GM23248 (cell line): Measurements from ENCODE around the gene PDE4B. TPM values are rescaled to one million over a fixed set of nuclear protein-coding genes. Genes with fewer than 3 reads are reported as not detected.
A peak's percentile ranks its signal among the peaks of the same experiment; 100 is the strongest.

Source experiments
- DNase-seq: peaks from one replicate; pipeline ENCODE4 v3.0.0-alpha.2; 2015
- H2AFZ ChIP-seq: fragments of 200-600 bp; sonication (generic); 2 replicates; pipeline ENCODE4 v1.6.1; 2016; ENCODE audit warnings: antibody characterized with exemption
- H3F3A ChIP-seq: fragments of 200-600 bp; sonication (generic); 2 replicates; pipeline ENCODE4 v1.6.1; 2016; ENCODE audit warnings: mild to moderate bottlenecking, antibody characterized with exemption, mixed run types; ENCODE audit not compliant: insufficient read depth
- H3K27ac ChIP-seq: fragments of 200-600 bp; sonication (generic); 2 replicates; pipeline ENCODE4 v1.5.1; 2016; ENCODE audit warnings: mild to moderate bottlenecking
- H3K27me3 ChIP-seq: fragments of 200-600 bp; sonication (generic); replicated peaks from 2 replicates; pipeline ENCODE4 v1.6.1; 2016; ENCODE audit warnings: mild to moderate bottlenecking; ENCODE audit not compliant: insufficient read depth
- H3K36me3 ChIP-seq: fragments of 200-600 bp; sonication (generic); 2 replicates; pipeline ENCODE4 v1.6.1; 2016; ENCODE audit warnings: low read depth, mild to moderate bottlenecking
- H3K4me1 ChIP-seq: fragments of 200-600 bp; sonication (generic); 2 replicates; pipeline ENCODE4 v1.6.1; 2016; ENCODE audit warnings: mild to moderate bottlenecking; ENCODE audit not compliant: insufficient read depth
- H3K4me2 ChIP-seq: fragments of 200-600 bp; sonication (generic); one replicate; pipeline ENCODE4 v1.6.1; 2016; ENCODE audit warnings: mild to moderate bottlenecking; ENCODE audit not compliant: unreplicated experiment
- H3K4me3 ChIP-seq: fragments of 200-600 bp; sonication (generic); 2 replicates; pipeline ENCODE4 v1.5.1; 2016; ENCODE audit warnings: mild to moderate bottlenecking
- H3K79me2 ChIP-seq: fragments of 200-600 bp; sonication (generic); 2 replicates; pipeline ENCODE4 v1.6.1; 2016; ENCODE audit warnings: mild to moderate bottlenecking; ENCODE audit not compliant: insufficient read depth
- H3K9ac ChIP-seq: fragments of 200-600 bp; sonication (generic); 2 replicates; pipeline ENCODE4 v1.6.1; 2016; ENCODE audit warnings: mild to moderate bottlenecking
- H3K9me2 ChIP-seq: fragments of 200-600 bp; sonication (generic); 2 replicates; pipeline ENCODE4 v1.6.1; 2016; ENCODE audit warnings: mixed run types, mild to moderate bottlenecking, moderate library complexity; ENCODE audit not compliant: insufficient read depth
- H3K9me3 ChIP-seq: fragments of 200-600 bp; sonication (generic); one replicate; pipeline ENCODE4 v1.6.1; 2017; ENCODE audit warnings: low read depth
- H4K20me1 ChIP-seq: fragments of 200-600 bp; sonication (generic); 2 replicates; pipeline ENCODE4 v1.6.0; 2016; ENCODE audit not compliant: insufficient read depth
- EZH2 ChIP-seq: fragments of 200-600 bp; sonication (generic); IDR thresholded peaks from 2 replicates; pipeline ENCODE4 v1.6.1; 2018; ENCODE audit warnings: antibody characterized with exemption, mild to moderate bottlenecking; ENCODE audit not compliant: insufficient read depth, poor library complexity, severe bottlenecking
- EZH2phosphoT487 ChIP-seq: fragments of 200-600 bp; sonication (generic); IDR thresholded peaks from 2 replicates; pipeline ENCODE4 v1.6.1; 2018; ENCODE audit warnings: antibody characterized with exemption, moderate library complexity, mild to moderate bottlenecking, low read depth; ENCODE audit not compliant: insufficient read depth
- WGBS, 2 experiments: methylation state at CpG; one replicate each; pipeline ENCODE4 v1.1.6; 2015 to 2017; ENCODE audit warnings: low lambda C conversion rate in 2 of 2, low coverage in 1 of 2; ENCODE audit errors: missing lambda C conversion rate in 2 of 2; 5-methylcytosine and 5-hydroxymethylcytosine counted together
- in situ Hi-C: fragments of 300-500 bp; cut with MboI; formaldehyde crosslinking; loops from 2 replicates; pipeline ENCODE4 v1.15.0; 2020
- polyA plus RNA-seq: library from polyadenylated mRNA; unstranded; fragments of >200 nt; fragmentation: Nextera tagmentation; extraction: Ambion mirVana; gene quantifications from 2 replicates; pipeline ENCODE4 v1.2.1, GENCODE V29; 2016
- total RNA-seq: library from RNA; depleted of rRNA; stranded (reverse); fragments of >200 nt; shearing (Covaris generic); gene quantifications from 2 replicates; pipeline ENCODE4 v1.2.3, GENCODE V29; 2014

PDE4B gene
- total and polyA plus RNA-seq, 2 experiments from 2014 or later: 19.9 to 36.2 TPM

DNA sequence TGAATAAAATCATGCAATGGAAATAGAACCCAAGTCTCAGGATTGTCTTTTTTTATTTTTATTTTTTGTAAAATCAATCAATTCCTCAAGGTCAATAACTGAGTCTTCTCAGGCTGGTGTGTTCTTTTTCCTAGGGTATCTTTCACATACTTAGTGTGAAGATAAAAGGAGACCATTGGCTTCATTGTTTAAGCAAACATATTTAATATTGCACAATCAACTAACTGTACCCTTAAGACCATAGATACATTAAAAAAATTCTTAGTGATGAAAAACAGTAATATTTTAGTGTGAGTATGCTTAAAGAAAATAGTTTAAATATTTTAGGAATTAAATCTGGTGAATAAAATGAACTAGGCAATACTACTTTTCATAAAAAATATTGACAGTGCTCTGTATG lies 31.4 kb downstream of the PDE4B start:
- DNase-seq: no peak
- TF ChIP-seq EZH2: no peak
- no peak for TF ChIP-seq EZH2phosphoT487
- no peak overlapping the region for H2AFZ ChIP-seq
- no peak overlapping the region for H3K9ac ChIP-seq
- no peaks in the 10 kb centered on the region for H4K20me1 ChIP-seq
- no peak overlapping the region for H3K27ac ChIP-seq
- peaks cover 49% of the 10 kb centered on the region for H3F3A ChIP-seq
- H3K4me3 ChIP-seq: no peak overlapping the region
- H3K9me3 ChIP-seq: no peaks in the 10 kb centered on the region
- no peaks in the 10 kb centered on the region for H3K9me2 ChIP-seq
- 0 out of 2 replicates have a peak, but pooled peaks cover 7% of the 10 kb centered on the region for H3K79me2 ChIP-seq
- H3K36me3 ChIP-seq: no peaks in the 10 kb centered on the region
- H3K27me3 ChIP-seq: no peaks in the 10 kb centered on the region
- H3K4me1 ChIP-seq: peaks cover 62% of the 10 kb centered on the region
- in situ Hi-C loops: no loop called here
- no peak overlapping the region for H3K4me2 ChIP-seq

DNA sequence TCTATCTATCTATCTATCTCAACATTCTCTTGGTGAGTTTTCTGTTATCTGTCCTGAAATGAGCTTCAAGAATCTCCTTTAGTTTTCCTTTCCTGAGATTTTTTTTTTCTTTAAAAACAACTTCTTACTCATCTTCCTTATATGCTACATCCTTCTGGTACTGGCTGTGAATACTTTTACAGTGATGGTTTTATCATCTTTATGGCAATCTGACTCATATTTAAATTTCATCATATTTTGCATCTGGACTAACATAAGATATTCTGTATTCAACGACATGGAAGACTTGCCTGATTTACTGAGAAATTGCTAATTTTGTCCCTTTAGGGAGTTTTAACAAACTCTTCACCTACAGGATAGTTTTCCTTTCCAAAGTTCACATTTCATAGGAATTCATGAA lies 33.0 kb downstream of the PDE4B start:
- H3K36me3 ChIP-seq: no peaks in the 10 kb centered on the region
- H3K27ac ChIP-seq: peak overlapping the region; percentile 56
- H3K9me2 ChIP-seq: peaks cover 4% of the 10 kb centered on the region; the same call in 1 of the 2 replicates
- in situ Hi-C loops: no loop called here
- no peaks in the 10 kb centered on the region for H4K20me1 ChIP-seq
- H3K4me3 ChIP-seq: no peak overlapping the region
- H3K27me3 ChIP-seq: no peaks in the 10 kb centered on the region
- no peak overlapping the region for H2AFZ ChIP-seq
- H3K4me2 ChIP-seq: peak overlapping the region; percentile 31
- H3K4me1 ChIP-seq: peaks cover 57% of the 10 kb centered on the region
- H3K79me2 ChIP-seq: 0 out of 2 replicates have a peak, but pooled peaks cover 5% of the 10 kb centered on the region
- H3K9ac ChIP-seq: no peak overlapping the region
- WGBS, 2 experiments: 0% methylated on average over 1 of the region's 1 CpG
- no peaks in the 10 kb centered on the region for H3K9me3 ChIP-seq
- peaks cover 40% of the 10 kb centered on the region for H3F3A ChIP-seq
- TF ChIP-seq EZH2 (no peak), EZH2phosphoT487 (no peak)
- peak; percentile 85 for DNase-seq

DNA sequence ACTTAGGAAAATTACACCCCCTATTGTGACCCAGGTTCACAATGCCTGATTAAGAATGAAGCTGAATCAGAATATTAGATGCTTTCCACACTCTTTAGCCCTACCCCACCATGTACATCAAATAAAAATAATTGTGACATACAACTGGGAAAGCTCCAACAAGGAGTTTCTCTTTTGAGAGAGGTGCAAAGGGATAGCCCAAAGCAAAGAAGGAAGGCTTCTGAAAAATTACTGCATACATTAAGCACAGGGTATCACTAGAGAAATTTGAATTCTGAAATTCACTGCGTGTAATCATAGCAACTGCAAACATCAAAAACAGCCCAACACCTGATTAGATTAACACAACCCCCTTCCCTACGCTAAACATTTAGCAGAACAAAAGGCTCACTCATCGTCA lies 34.1 kb downstream of the PDE4B start:
- Histone ChIP-seq H3K27me3 (no peaks in the 10 kb centered on the region), H2AFZ (peak overlapping the region; percentile 42), H4K20me1 (no peaks in the 10 kb centered on the region), H3K27ac (peak overlapping the region; percentile 56), H3K4me3 (peak overlapping the region; percentile 22; the same call in 1 of the 2 replicates), H3K9me2 (peaks cover 4% of the 10 kb centered on the region; the same call in 1 of the 2 replicates), H3K79me2 (0 out of 2 replicates have a peak, but pooled peaks cover 5% of the 10 kb centered on the region), H3K4me1 (peaks cover 58% of the 10 kb centered on the region), H3K36me3 (no peaks in the 10 kb centered on the region), H3K9me3 (no peaks in the 10 kb centered on the region), H3F3A (peaks cover 41% of the 10 kb centered on the region), H3K4me2 (peak overlapping the region; percentile 73), H3K9ac (peak overlapping the region; percentile 7; the same call in 1 of the 2 replicates)
- TF ChIP-seq EZH2phosphoT487 (no peak), EZH2 (no peak)
- no peak for DNase-seq
- WGBS, 2 experiments: 45 to 48% methylated on average over 3 of the region's 3 CpGs
- in situ Hi-C loops: no loop called here

GRCh38 chr1:65827346-65827745 lies 34.7 kb downstream of the PDE4B start:
- peak overlapping the region; percentile 73 for H3K4me2 ChIP-seq
- H3F3A ChIP-seq: peaks cover 46% of the 10 kb centered on the region
- in situ Hi-C loops: no loop called here
- H3K4me1 ChIP-seq: peaks cover 63% of the 10 kb centered on the region
- peak overlapping the region; percentile 42 for H2AFZ ChIP-seq
- no peaks in the 10 kb centered on the region for H4K20me1 ChIP-seq
- H3K9me2 ChIP-seq: peaks cover 4% of the 10 kb centered on the region; the same call in 1 of the 2 replicates
- H3K27me3 ChIP-seq: no peaks in the 10 kb centered on the region
- peak overlapping the region; percentile 22 for H3K4me3 ChIP-seq
- 0 out of 2 replicates have a peak, but pooled peaks cover 5% of the 10 kb centered on the region for H3K79me2 ChIP-seq
- H3K27ac ChIP-seq: peak overlapping the region; percentile 56
- peak overlapping the region; percentile 7; the same call in 1 of the 2 replicates for H3K9ac ChIP-seq
- no peaks in the 10 kb centered on the region for H3K36me3 ChIP-seq
- DNase-seq: peak; percentile 65
- no peaks in the 10 kb centered on the region for H3K9me3 ChIP-seq
- 39 to 50% methylated on average over 1 of the region's 1 CpG for WGBS, 2 experiments
- TF ChIP-seq EZH2phosphoT487 (no peak), EZH2 (no peak)
